SKM-1 (cell line): ENCODE data around the gene RAP1GAP2.
"Not testable (repeated sequence)": the region's sequence is repeated elsewhere in the genome, so short reads cannot be mapped to it uniquely, and the experiment has no call there.

Source experiments
- DNase-seq: peaks from one replicate; lab custom pipeline; 2025; ENCODE audit not compliant: unreplicated experiment; lab: John Stamatoyannopoulos, UW

RAP1GAP2 gene

DNA sequence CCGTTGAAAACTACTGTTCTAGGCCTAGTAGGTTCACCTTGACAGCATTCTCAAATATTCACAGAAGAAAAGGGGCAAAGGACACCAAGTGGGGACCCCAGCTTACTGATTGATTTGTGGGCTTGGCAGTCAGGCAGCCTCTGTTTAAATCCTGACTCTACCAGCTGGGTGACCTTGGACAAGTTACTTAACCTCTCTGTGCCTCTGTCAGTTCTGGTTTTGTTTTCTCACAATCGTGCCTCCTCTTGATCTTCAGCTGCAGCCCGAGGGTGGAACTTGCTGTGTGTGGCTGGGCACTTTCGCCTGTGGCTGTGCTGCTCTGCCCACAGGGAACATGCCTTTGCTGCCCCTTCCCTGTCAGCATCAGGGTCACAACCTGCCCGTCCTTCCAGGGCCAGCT is 17.8 kb downstream of the RAP1GAP2 start:
- no peak for DNase-seq

- DNase-seq: no peak
Observed at GRCh38 chr17:2814481-2815341, 18.5 kb downstream of the RAP1GAP2 start.

DNA sequence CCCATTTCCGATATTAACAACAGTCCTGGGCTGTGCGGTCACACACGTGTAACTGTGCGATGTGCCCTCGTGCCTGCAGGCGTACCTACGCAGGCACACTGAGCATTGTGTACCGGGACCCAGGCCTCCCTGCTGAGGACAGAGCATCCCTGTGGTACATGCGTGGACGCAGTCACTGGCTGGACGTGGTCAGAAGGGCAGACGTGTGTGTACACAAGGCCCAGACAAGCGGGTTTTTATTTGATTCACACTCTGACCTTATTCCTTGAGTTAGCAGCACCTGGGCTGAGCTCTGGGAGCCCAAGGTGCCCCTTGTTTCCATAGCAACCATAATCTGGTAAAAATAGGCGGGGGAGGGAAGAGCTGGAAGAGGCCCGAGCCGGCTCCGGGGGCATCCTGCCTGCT is 19.5 kb downstream of the RAP1GAP2 start:
- DNase-seq: no peak

DNA sequence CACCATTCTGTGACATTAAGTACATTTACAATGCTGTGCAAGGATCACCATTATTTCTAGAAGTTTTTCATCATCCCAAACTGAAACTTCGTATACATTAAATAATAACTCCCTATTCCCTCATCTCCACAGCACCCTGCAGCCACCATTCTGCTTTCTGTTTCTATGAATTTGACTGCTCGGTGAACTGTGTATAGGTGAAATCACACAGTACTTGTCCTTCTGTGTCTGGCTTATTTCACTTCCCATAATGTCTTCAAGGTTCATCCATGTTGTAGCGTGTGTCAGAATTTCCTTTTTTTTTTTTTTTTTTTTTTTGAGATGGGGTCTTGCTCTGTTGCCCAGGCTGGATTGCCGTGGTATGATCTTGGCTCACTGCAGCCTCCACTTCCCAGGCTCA is 20.4 kb downstream of the RAP1GAP2 start:
- no peak for DNase-seq

DNA sequence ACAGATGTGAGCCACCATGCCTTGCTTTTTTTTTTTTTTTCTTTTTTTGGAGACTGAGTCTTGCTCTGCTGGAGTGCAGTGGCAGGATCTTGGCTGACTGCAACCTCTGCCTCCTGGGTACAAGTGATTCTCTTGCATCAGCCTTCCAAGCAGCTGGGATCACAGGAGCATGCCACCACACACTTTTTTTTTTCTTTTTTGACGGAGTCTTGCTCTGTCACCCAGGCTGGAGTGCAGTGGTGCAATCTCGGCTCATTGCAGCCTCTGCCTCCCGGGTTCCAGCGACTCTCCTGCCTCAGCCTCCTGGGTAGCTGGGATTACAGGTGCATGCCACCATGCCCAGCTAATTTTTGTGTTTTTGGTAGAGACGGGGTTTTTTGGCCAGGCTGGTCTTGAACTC is 23.1 kb downstream of the RAP1GAP2 start:
- not testable (repeated sequence) for DNase-seq

DNA sequence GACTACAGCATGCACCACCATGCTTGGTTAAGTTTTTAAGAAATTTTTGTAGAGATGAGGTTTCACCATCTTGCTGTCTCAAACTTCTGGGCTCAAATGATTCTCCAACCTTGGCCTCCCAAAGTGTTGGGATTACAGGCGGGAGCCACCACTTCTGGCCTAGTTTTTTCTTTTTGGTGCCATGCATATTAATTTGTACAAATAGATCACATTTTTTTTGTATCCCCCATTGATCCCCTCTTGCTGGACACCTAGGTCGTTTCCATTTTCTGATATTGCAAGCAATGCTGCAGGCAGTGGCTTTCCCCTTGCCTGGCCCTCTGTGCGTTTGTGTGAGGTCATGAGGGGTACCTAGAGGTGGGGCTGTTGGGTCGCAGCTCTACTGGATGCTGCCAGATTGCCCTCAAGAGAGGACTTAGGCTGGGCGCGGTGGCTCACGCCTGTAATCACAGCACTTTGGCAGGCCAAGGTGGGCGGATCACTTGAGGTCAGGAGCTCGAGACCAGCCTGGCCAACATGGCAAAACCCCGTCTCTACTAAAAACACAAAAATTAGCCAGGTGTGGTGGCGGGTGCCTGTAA is 23.8 kb downstream of the RAP1GAP2 start:
- no peak for DNase-seq

- no peak for DNase-seq
Observed at GRCh38 chr17:2821868-2822267, 25.6 kb downstream of the RAP1GAP2 start.

GRCh38 chr17:2822358-2822757 is 26.1 kb downstream of the RAP1GAP2 start:
- DNase-seq: no peak

DNA sequence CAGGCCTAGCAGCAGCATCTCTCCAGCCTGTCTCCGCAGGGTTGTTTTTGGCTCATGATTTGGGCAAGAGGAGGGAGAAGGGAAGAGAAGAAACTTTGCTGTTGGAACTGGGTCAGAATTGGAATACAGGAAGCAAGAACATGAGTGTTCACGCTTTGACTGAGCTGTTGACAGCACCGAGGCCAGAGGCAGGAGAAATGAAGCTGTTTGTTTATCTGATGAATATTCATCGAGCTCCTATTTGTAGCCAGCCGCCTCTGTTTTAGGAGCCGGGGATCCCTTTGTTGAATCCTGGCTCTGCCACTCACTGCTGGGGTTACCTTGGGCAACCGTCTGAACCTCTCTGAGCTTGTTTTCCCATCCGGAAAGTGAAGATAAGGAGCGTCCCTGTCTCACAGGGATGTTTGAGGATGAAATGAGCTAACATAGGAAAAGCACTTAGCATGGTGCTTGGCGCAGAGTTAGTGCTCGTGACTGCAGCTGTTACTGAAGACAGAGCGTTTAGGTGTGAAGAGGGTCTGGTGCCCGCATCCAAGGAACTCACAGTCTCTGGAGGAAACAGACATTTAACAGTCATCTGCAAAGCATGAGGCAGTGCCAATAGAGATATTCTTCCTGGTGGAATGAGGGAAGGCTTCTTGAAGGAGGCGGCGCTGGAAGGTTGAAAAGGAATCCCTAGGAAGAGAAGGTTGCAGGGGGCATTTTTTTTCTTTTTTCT is 29.2 kb downstream of the RAP1GAP2 start:
- DNase-seq: no peak

DNA sequence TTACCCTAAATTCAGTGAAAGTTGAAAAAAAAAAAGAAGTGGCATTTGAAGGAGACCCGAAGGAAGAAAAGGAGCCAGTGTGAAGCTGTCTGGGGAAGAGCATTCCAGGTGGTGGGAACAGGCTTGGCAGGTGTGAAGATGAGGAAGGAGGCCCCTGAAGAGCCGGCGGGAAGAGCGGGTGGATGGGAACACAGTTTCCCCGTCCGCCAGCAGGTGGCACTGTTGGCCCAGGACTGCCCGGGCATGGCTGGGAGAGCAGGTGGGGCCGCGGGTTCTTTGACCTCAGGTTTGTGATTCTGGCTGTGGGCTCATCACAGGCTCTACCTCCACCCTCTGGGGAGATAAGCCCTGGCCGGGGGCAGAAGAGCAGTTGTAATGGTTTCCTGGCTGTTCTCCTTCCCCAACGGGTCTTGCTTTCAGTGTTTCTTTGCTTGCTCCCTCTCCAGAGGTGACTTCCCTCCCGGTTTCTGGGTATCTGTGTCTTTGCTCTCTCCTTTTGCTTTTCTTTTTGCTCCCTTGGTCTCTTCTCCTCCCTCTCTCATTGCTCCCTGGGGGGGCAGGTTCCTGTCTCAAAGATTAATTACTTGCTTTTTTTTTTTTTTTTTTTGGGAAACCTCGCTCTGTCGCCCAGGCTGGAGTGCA is 32.3 kb downstream of the RAP1GAP2 start:
- DNase-seq: no peak

GRCh38 chr17:2830678-2831077 is 34.4 kb downstream of the RAP1GAP2 start:
- no peak for DNase-seq

DNA sequence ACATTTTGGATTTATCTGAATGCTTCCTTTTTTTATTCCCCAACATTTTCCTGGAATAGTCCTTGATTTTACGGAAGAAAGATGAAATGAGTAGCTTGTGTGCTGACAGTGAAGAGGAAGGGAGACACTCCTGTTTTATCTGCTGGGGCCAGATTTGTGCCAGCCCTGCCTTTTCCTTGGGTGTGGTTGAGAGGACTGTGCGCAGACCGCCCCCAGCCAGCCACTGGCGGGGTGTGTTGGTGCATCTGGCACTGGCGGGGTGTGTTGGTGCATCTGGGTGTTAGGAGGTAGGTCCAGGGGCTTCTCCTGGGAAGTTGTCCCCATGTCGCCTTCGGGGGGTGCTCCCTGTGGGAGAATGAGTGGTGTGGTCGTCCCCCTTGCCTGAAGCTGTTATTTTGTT is 39.5 kb downstream of the RAP1GAP2 start:
- DNase-seq: no peak

GRCh38 chr17:2837147-2837561 is 40.9 kb downstream of the RAP1GAP2 start:
- DNase-seq: no peak

DNA sequence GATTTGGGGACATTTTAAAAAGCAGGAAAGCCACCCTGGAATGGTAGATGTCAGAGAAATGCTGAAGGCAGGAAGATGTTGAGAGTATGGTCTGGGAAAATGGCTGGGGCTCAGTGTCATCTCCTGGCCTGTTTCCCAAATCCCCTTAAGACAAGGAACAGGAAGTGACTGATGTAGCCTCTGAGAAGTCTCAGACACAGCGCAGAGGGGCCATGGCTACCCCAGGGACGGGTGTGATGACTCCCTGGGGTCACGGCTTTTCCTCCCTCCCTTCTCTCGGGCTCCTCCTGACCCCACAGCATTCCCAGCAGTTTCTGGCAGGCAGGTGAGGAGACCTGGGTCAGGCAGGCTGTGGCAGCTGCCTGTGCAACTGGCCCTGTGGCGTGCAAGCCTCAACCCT is 45.4 kb downstream of the RAP1GAP2 start:
- no peak for DNase-seq

GRCh38 chr17:2842464-2842863 is 46.2 kb downstream of the RAP1GAP2 start:
- no peak for DNase-seq

GRCh38 chr17:2844416-2844815 is 48.2 kb downstream of the RAP1GAP2 start:
- no peak for DNase-seq

DNA sequence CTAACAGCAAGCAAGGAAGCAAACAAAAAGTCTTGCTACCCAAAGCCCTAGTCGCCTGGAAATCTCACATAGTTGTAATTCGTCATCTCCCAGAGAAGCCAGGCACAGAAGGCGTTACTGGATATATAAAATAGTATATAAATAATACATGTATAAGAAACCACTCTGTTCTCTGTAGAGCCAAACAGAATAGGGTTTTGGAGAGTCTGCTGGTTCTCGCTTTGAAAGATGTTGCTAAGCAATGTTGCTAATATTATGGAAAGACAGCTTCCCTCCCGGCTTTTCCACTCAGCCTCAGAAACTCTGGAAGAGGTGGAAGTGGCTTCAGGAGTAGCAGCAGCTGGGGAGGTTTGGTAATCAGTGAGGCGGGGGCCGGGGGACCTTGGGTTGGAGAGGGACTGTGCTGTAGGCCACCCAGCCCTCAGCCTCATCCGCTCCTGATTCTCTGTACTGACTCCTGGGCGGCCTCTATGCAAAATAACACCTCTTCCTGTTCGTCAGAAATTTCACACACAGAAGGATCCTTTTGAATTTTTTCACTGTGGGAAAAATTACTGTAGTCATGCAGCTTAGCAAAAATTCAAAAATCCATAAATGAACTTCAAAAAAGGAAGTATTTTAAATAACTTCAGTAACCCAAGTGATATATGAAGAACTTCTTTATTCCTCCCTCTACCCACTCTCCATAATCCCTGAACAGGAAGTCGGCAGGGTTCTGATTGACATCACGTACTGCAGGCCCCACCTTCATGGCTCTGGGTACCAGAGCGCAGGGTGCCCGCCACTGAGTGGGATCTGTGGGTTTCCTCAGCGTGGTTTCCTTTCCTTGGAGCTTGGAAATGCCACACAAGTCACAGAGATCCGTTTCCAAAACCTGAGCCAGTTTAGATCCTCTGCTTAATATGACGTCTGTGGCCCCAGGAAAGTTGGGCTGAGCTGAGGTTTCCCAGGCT is 51.4 kb downstream of the RAP1GAP2 start:
- DNase-seq: no peak

GRCh38 chr17:2849327-2849670 is 53.1 kb downstream of the RAP1GAP2 start:
- DNase-seq: no peak

- DNase-seq: no peak
Observed at GRCh38 chr17:2850991-2851390, 54.8 kb downstream of the RAP1GAP2 start.

- DNase-seq: no peak
Observed at GRCh38 chr17:2851615-2852014, 55.4 kb downstream of the RAP1GAP2 start.

DNA sequence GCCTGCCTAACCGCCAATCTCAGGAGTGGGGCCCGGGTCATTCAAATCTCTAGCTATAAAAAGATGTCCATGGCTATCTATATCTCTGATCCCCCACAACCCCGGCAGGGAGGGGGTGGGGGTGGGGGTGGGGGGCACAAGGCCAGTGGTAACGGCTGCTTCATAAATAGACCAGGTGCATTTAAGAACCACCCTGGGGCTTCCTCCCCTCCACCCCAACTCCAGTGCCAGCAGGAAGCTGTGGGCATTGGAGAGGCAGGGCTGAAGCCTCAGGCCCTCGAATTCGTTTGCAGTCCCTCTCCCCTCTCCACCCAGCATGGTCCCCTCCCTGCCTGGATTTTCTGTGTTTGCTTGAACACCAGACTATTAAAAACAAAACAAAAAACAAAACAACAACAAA is 56.0 kb downstream of the RAP1GAP2 start:
- DNase-seq: no peak
